GM21447 (cell line): ENCODE data around the gene TAF6.

Experiments
- ATAC-seq: cut with Tn5 transposase; IDR thresholded peaks from one replicate; pipeline ENCODE4 v1.9.1; 2021; ENCODE audit not compliant: unreplicated experiment

The TAF6 gene

GRCh38 chr7:100075418-100075817 is 43.7 kb downstream of the TAF6 start:
- ATAC-seq = no peak

- ATAC-seq = no peak
Measured at GRCh38 chr7:100074841-100075240, 44.3 kb downstream of the TAF6 start.

- ATAC-seq = no peak
Measured at GRCh38 chr7:100072462-100072861, 46.7 kb downstream of the TAF6 start.

GRCh38 chr7:100071018-100071723 is 48.0 kb downstream of the TAF6 start:
- ATAC-seq = no peak

- ATAC-seq = no peak
Measured at GRCh38 chr7:100069991-100070390, 49.2 kb downstream of the TAF6 start.

- ATAC-seq = no peak
Measured at GRCh38 chr7:100066953-100067352, 52.2 kb downstream of the TAF6 start.

GRCh38 chr7:100065452-100066186 is 53.5 kb downstream of the TAF6 start:
- ATAC-seq = no peak

GRCh38 chr7:100064162-100064561 is 55.0 kb downstream of the TAF6 start:
- ATAC-seq = no peak

- no peak for ATAC-seq
Measured at GRCh38 chr7:100063376-100063775, 55.8 kb downstream of the TAF6 start.

GRCh38 chr7:100061518-100062193 is 57.5 kb downstream of the TAF6 start:
- no peak for ATAC-seq

- no peak for ATAC-seq
Measured at GRCh38 chr7:100059251-100059739, 59.9 kb downstream of the TAF6 start.
